HG02943 (cell line): ENCODE measurements around the gene CNBD2.
A peak's percentile ranks its signal among the peaks of the same experiment; 100 is the strongest.
"Not testable (repeated sequence)": the region's sequence is repeated elsewhere in the genome, so short reads cannot be mapped to it uniquely, and the experiment has no call there.

ENCODE experiments used
- ATAC-seq: cut with Tn5 transposase; IDR thresholded peaks from one replicate; pipeline ENCODE4 v1.9.1; 2021; ENCODE audit warnings: mild to moderate bottlenecking, low read depth, moderate library complexity; ENCODE audit not compliant: unreplicated experiment

CNBD2 gene

DNA sequence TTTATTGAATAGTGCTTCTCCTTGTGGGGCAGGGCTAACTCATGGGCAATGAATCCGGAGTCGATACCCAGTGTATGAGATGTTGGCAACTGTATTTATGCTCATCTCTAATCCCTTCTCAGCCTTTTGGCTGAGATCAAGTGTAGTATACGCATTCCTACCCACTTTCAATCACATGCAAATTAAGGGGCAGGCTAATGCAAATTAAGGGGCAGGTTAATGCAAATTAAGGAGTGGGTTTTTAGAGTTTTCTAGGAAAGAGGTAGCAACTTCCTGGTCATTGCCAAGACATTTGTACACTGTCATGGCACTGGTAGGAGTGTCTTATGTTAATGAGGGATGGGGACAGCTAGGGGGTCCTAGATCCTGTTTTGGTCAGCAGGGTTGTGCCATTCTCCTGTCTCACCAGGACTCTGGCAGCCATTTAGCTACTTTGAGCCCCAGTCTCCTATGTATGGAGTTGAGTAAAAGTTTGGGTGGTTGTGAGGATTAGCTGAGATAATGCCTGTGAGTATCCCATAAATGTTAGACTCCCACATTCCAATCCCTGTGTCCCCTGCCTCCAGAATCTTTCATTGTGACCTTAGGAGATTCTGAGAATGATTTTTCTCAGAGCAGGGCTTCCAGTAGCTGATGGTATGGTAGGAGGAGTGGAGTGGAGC lies at the start of gene CNBD2:
CNBD2 (plus strand) TSS at position 612 of the 662 bp plus-strand sequence. CDS start 173 bp downstream, outside the sequence.
- ATAC-seq: no peak

DNA sequence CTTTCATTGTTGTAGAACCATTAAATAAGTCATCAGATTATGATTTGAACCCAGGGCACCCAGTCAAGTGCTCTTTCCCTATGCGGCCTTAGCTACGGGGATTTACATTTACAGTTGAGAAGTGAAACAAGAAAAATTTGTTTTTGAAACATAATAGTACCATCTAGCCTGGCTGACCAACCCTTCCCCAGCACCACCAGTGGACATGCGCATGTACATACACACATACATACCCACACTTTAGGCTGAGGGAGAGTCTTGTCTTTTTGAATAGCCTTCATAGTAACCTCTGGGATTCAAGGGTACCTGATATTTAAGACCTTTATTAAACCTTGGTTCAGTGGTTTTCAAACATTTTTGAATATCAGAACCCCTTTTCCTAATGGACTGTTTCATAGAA lies 47.9 kb upstream of the CNBD2 start:
- ATAC-seq: no peak

DNA sequence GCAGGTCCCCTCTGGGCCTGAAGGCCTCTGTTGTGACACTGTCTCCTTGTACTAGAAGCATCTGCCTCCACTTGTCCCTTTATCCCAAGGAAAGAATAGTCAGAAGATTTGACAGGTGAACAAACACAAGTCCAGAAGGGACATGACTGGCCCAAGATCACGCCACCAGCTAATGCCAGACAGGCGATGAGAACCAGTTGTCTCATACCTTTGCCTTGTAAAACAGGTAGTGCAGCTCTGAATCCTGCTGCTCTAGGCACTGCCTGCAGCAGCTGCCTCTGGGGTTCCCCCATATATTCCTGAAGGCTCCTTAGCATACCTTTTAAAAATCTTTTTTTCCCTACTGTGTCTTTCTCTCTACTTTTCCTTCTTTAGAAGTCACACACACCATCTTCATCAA lies 39.1 kb upstream of the CNBD2 start:
- no peak for ATAC-seq

DNA sequence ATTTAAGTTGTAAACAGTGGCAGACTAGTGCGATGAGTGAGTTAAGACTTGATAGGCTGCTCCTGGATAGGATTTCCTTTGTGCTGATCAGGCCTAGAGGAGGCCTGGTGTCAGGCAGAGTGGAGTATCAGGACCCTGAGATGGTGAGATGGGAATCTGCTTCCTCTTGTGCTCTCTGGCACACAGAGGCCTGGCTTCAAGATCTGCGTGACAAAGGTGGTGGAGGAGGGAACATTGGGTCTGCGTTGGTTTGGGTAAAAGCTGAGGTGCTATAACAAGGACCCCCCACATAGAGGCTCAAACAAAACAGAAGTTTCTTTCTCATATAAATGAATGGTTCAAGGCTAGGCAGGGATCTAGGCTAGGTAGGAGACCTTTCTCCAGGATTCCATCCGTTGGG lies 34.3 kb upstream of the CNBD2 start:
- no peak for ATAC-seq

DNA sequence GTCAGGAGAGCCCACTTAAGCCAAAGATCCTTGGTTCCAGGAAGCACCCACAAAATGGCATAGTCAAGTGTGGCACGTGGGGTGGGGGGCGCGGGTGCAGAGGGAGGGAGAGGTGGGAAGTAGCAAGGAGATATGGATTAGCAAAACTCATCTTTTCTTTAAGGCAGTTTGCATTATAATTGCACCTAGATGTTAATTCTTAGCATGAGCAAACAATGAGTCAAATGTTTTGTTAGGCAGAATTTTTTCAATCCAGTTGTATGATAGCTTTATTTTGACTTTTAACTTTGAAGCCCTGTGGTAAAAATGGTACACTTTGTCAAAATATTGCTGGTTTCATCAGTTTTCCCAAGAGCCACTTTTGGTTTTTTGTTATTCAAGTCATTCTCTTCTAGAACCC lies 29.1 kb upstream of the CNBD2 start:
- ATAC-seq: no peak

DNA sequence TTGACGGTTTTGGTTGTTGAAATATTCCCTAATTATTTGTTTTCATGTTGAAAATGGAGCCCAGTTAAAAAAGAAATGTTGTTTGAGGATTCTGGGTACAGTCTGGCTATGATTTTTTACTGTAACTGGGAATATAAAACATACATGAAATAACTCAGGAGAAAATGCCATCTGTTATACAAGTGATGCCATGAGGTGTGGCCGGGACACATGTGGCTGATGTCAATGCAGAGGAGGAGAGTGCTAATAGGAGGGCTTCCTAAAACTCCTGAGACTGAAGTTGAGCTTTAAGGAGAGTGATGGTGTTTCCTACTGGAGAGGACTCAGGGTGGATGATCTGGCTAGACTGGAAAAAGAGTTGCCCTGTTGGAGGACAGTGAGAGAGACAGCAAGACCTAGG lies 26.8 kb upstream of the CNBD2 start:
- ATAC-seq: no peak

DNA sequence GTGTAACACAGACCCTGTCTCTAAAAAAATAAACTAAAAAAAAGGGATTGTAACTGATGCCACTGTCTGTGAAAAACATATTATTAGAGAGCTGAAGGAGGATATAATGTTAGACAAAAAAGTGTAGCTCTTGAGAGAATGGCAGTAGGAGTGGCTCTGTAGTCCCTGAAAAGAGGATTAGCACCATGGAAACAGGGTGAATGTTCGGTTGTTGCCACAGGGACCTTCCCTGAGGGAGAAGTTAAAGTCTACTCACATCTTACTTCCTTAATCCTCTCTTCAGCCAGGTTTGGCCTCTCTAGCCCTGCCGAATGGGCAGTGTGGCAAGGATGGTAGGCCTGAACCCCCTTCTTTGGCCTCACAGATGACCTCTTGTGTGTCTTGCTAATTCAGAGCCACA lies 26.1 kb upstream of the CNBD2 start:
- no peak for ATAC-seq

DNA sequence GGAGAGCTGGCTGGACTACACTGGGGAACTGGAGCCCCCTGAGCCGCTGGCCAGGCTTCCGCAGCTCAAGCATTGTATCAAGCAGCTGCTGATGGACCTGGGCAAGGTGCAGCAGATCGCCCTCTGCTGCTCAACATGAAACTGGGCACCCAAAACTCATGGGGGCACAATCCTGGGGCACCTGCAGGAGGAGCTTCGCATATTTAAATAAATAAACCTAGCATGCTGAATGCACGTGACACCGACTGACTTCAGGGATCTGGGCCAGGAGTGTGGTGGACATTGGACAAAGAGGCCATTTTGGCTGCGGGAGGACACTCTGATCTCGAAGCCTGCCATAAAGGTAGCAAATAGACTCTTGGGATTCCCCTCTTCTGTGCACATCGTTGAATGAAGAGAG lies 20.9 kb upstream of the CNBD2 start:
- no peak for ATAC-seq

DNA sequence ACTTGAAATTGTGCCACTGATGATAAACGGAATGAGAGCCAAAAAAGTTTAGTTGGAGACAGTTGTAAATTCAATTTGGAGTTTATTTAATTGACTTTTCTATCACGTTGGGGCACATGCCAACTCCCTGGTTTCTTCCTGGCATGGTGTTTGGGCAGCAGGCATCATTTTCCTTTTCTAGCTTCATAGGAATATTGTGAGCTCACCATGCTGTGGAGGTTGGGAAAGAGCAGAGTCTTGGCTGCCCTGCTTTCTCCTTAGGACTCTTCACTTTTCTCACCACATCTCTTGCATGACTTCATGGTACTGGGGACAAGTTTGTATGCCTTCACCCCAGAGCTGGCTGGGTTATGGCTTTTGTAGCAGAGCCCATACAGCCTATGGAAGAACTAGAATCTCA lies 20.5 kb upstream of the CNBD2 start:
- no peak for ATAC-seq

DNA sequence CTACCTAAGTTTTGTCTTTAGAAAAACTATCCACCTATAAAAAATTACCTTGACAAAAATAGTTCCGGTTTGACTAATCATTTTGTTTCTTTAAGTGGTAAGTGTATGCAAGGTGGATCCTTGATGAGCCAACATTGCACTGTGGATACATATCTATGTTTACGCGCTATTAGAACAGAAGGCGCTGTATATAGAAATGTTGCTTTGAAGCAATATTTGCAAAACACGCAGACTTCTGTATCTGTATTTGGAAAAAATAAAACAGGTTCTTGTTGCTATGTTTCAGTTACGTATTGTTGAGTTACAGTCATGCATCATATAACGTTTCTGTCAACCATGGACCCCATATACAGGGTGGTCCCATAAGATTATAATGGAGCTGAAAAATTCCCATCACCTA lies 18.3 kb upstream of the CNBD2 start:
- no peak for ATAC-seq

DNA sequence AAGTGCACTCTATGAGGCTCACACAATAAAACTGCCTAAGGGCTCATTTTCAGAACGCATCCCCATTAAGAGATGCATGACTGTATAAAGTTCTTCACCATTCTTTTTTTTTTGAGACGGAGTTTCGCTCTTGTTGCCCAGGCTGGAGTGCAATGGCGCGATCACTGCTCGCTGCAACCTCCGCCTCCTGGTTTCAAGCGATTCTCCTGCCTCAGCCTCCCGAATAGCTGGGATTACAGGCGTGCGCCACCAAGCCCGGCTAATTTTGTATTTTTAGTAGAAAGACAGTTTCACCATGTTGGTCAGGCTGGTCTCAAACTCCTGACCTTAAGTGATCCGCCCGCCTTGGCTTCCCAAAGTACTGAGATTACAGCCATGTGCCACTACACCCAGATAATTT lies 16.3 kb upstream of the CNBD2 start:
- not testable (repeated sequence) for ATAC-seq

DNA sequence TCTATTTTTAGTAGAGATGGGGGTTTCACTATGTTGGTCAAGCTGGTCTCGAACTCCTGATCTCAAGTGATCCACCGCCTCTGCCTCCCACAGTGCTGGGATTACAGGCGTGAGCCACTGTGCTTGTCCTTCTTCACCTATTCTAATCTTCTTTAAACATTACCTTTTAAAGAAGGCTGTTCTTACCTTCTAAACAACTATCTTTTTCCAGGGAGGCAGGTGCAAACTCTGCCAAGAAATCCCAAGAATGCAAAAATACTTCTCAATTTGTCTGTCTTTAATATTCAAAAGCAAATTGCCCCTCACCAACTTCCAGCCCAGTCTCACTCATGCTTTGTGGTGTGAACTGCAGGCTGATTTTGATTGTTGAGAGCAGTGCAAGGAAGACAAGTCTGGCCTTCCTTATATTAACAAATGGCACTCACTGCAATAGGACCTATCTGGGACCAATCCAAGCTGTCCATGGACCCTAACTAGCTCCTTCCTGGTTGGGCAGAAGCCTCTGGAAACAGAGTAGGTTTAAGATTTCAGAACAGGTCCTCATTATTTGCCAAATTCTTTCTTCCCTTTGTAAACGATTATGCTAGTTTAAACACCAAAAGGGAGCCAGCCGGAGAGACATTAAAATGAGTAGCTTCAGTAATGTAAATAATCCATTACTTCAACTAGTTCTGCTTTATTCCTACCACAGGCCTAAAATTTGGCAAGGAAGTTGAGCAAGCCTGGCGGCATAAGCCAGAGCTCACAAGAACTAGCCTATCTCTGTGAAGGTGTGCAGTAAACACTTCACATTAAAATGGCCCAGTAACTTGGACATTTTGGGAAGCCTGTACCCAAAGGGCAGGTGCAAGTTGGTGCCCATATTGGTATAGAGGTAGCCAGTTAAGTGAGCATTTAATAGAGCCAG lies 15.7 kb upstream of the CNBD2 start:
- ATAC-seq: no peak

DNA sequence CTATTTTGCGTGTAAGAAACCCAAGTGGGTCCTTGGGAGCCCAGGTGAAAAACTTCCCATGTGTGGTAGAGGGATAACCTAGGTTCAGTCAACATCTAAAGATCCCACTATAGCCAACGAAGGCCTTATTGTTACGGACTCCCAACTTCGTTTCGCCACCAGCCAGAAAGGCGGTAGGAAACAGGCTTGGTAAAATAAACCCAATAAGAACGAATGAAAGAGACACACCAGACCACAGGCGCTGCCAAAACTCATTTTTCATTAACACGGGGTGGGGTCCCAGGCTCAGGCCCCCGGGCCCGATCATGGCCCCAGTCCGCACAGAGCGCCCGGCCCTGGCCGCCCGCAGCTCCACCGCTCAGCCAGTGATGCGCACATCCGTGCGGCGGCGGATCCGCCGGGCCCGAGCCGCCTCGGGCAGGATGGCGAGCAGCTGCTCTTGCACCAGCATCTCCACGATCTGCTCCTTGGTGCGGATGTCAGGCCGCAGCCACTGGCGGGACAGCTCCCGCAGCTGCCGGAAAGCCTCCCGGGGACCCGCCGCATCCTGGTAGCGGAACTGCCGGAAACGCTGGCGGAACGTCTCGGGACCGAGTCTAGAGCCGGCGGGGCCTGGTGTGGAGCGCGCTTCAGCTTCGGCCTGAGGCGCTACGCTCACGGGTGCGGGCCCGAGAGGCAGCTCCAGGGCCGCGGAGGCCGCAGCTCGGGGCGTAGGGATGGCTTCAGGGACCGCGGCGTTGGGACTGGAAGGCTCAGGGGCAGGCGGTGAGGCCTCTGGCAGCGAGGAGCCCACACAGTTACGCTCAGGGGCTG lies 14.8 kb upstream of the CNBD2 start:
- ATAC-seq: peak; percentile 31

DNA sequence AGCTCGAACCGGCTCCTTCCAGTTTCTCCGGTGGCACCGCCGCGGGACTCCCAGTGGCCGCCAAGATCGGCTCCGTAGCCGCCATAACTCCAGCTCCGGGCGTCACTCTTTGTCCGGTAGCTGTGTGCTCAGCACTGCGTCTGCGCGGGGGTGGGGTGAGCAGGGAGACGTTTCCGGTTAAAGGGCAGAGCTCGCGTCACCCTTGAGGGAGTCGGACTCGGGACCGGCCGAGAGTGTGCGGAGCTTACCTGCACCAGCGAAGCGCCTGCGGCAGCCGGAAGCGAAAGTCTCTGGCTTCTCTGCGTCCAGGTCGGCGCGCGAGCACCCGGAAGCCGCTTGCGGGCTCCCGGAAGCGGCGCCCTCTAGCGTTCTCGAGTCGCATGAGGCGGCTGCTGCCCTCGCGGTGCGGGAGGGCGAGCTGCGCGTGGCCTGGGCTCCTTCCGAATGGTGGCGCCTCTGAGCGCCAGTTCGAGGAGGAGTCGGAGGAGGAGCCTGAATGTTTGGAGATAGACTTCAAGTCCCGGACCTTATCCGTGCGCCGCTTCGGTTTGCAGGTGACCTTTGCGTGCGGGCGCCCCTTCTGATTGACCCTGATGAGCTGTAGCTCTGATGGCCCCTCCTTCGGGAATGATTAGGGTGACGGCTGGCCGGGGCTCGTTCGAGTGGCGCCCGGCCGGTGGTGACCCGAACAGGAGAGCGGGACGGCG lies 14.0 kb upstream of the CNBD2 start, which contains the start of gene SCAND1:
SCAND1 (minus strand) TSS at position 303 of the 707 bp plus-strand sequence; CDS start at position 85, 218 bp downstream.
- ATAC-seq: peak; percentile 86

DNA sequence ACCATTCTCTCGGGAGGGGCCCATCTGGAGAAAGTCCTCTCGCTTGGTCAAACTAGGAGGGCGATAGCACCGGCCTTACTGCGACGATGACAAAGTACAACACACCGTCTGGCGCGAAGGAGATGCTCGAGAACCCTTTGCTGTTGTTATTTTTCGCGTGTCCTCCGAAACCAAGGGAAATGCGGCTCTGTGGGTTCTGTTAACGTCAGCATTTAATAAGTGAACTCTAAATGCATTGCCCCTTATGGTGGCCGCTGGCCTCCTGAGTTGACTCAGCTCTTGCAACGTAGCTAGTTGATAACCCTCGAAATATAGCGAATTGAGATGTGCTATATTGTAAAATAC lies 13.5 kb upstream of the CNBD2 start:
- no peak for ATAC-seq

DNA sequence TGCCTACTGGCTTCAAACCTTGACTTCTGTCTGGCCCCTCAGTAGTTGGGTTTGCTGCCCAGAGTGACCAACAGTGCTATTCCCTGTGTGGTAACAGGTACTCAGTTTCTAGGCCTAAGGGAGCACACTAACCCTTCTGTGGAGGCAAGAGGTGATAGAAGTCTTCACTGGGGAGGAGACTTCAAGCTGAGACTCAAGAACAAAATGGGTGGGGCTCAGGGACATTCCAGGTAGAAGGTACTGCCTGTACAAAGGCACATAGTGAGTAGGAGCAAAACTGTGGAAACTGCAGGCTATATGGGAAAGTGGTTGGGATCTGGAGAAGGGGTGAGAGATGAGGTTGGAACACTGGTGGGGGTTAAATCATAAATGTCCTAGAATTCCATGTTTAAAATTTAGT lies 11.8 kb upstream of the CNBD2 start:
- no peak for ATAC-seq

DNA sequence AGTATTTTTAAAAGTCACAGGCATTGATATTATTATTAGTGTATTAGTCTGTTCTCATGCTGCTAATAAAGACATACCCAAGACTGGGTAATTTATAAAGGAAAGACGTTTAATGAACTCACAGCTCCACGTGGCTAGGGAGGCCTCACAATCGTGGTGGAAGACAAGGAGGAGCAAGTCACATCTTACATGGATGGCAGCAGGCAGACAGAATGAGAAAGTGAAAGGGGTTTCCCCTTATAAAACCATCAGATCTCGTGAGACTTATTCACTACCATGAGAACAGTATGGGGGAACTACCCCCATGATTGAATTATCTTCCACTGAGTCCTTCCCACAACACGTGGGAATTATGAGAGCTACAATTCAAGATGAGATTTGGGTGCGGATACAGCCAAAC lies 9.1 kb upstream of the CNBD2 start:
- not testable (repeated sequence) for ATAC-seq

DNA sequence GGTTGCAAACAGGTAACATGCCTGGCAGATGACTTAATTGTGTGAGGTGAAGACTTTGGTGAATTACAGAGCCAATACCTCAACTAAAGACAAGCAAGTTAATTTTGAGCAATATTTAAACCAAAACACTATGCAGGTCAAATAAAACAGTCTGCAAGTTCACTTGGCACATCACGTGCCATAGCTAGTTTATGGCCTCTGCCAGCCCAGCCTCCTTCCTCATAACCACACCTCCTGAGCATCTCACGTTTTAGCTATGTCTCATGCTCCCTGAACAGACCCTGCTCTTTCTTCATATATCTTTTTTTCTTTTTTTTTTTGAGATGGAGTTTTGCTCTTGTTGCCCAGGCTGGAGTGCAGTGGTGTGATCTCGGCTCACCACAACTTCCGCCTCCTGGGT lies 4.5 kb upstream of the CNBD2 start:
- no peak for ATAC-seq

DNA sequence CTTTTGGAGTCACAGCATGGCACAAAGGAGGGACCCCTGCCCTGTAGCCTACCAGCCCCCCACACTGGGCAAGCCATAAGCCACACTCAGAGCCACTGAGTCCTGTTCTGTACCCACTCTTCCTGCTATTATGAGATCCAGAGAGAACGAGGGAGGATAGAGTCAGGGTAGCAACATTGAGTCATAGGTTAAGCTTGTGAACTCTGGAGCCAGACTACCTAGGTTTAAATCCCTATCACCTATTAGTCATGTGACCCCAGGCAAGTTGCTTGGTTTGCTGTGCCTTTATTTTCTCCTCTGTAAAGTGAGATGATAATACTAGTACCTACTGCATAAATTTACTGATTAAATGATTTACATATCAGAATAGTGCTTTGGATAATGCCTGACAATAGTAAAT lies 540 bp downstream of the CNBD2 start:
- no peak for ATAC-seq

DNA sequence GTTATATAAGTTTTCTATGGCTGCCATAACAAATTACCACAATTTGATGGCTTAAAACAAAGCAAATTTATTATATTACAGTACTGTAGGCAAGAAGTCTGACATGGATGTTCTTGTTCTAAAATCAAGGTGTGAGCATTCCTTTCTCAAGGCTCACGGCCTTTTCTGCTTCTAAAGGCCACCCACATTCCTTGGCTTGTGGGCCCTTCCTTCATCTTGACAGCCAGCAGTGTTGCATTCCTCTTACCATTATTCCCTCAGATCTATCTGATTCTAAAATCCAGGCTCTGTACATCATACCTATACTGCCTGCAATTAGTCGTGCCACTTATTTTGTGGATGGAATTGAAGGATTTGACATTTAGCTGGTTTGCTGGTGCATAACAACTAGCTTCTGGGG lies 3.6 kb downstream of the CNBD2 start:
- ATAC-seq: no peak

DNA sequence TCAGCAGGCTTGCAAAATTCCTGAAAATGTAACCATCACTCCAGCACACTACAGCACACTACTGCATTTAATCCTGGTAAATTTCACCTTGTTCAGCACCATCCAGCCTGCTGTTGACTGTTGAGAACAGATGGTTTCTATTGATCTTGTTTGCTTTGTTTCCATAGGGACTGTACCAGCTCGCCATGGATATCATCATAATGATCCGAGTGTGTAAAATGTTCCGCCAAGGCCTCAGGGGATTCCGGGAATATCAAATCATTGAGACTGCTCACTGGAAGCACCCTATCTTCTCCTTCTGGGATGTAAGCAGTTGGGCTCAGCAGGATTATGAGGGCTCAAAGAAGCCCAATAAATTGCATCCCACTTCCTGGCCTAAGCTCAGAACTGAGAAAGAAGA lies 4.1 kb downstream of the CNBD2 start:
- no peak for ATAC-seq
